ENCODE data around the gene NT5C1B. TPM values are rescaled to one million over a fixed set of nuclear protein-coding genes. Genes with fewer than 3 reads are reported as not detected.
A peak's percentile ranks its signal among the peaks of the same experiment; 100 is the strongest.

NT5C1B gene
- total and polyA plus RNA-seq, 3 experiments from 2014 or later = 0.86 TPM; not detected in 2

DNA sequence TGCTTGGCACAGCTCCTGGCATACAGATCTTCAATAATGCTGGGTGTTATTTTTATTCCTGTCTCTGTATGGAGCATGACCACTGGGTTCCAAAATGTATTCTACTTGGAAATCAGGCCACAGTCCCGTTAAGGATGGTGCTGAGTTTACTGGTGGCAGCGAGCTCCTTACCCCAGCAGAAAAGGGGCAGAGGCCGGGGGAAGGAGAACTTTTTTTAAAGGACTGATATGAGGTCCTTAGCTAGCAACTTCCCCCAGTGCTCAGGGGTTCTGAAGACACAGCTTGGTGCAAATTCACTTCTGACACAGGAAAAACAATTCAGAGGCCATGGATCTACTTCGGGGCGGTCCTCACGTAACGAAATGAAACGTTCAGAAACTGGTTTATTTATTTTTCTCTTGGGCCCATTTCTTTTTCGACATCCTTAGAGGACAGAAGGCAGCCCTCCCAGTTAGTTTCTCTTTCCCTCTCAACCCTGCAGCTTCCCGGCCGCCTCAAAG lies 29.8 kb downstream of the NT5C1B start:
- peak overlapping the region; percentile 80 for H3K4me3 ChIP-seq (ENCODE audit: low read length)
- Mint-ChIP-seq H3K9me3 (peaks cover 0 to 8% (median 5%) of the 10 kb centered on the region in 5 donors), H3K27me3 (peaks cover 0 to 2% of the 10 kb centered on the region in 2 donors), H3K27ac (peak overlapping the region; percentile 91 to 99 (median 97)), H3K36me3 (peaks cover 13 to 47% (median 16%) of the 10 kb centered on the region in 3 donors), H3K4me3 (peak overlapping the region; percentile 91 to 98 (median 95)), H3K4me1 (peaks cover 37 to 62% (median 56%) of the 10 kb centered on the region in 3 donors)
- H3K4me1 ChIP-seq (ENCODE audit: insufficient read depth, low read length) = peaks cover 31% of the 10 kb centered on the region
- H3K36me3 ChIP-seq (ENCODE audit: insufficient read depth, low read length) = no peaks in the 10 kb centered on the region
- no peaks in the 10 kb centered on the region for H3K27me3 ChIP-seq (ENCODE audit: insufficient read depth, low read length, poor library complexity, severe bottlenecking)
- DNase-seq = peak in 1 of 5 donors; percentile 3
- peak overlapping the region; percentile 84 for H3K27ac ChIP-seq (ENCODE audit: low read depth, low read length)
- POLR2A ChIA-PET = interaction anchor here (0.6 to 2.2 kb wide), 9 partner anchors 10 to 1342 kb away, joined by 3 to 17 read pairs (median 3); partner anchors contain the start of gene TTC32
- no peaks in the 10 kb centered on the region for H3K9me3 ChIP-seq (ENCODE audit: low read length)
- CTCF ChIA-PET = interaction anchor here (0.6 to 1.7 kb wide), 2 partner anchors 13 to 804 kb away, joined by 3 read pairs; no protein-coding TSS in a partner anchor

DNA sequence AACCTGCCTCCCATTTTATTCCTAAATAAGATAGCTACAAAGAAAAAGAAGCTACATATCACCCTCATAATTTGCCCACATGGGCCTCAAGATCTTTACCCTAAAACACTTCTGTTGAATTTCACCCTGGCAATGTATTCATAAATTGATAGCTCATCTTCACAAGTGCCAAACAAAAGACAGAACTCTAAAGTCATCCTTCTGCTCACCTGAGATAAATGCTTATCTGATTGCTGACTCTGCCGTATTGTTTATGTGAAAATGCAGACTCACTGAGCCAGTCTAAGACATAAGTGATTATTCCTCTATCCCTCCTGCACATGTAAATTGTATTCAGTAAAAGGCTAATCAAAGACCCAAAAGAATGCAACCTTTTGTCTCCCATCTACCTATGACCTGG lies 30.9 kb downstream of the NT5C1B start:
- ChIA-PET POLR2A (no interaction called here), CTCF (interaction anchor here (1.7 kb wide), 1 partner anchor 805 kb away, joined by 3 read pairs; no protein-coding TSS in a partner anchor)
- Histone ChIP-seq H3K4me3 (ENCODE audit: low read length) (no peak overlapping the region), H3K4me1 (ENCODE audit: insufficient read depth, low read length) (peaks cover 31% of the 10 kb centered on the region), H3K9me3 (ENCODE audit: low read length) (no peaks in the 10 kb centered on the region), H3K36me3 (ENCODE audit: insufficient read depth, low read length) (no peaks in the 10 kb centered on the region), H3K27ac (ENCODE audit: low read depth, low read length) (no peak overlapping the region), H3K27me3 (ENCODE audit: insufficient read depth, low read length, poor library complexity, severe bottlenecking) (no peaks in the 10 kb centered on the region)
- peaks cover 41 to 67% (median 63%) of the 10 kb centered on the region in 3 donors for H3K4me1 Mint-ChIP-seq
- H3K36me3 Mint-ChIP-seq = peaks cover 4 to 43% (median 15%) of the 10 kb centered on the region in 3 donors
- peaks cover 0 to 2% of the 10 kb centered on the region in 2 donors for H3K27me3 Mint-ChIP-seq
- peaks cover 0 to 2% (median 0%) of the 10 kb centered on the region in 5 donors for H3K9me3 Mint-ChIP-seq
- no peak for DNase-seq
- H3K4me3 Mint-ChIP-seq = peak overlapping the region in 4 of 7 donors; percentile 2 to 91 (median 16)
- H3K27ac Mint-ChIP-seq = peak overlapping the region in 7 of 8 donors; percentile 12 to 99 (median 95)

DNA sequence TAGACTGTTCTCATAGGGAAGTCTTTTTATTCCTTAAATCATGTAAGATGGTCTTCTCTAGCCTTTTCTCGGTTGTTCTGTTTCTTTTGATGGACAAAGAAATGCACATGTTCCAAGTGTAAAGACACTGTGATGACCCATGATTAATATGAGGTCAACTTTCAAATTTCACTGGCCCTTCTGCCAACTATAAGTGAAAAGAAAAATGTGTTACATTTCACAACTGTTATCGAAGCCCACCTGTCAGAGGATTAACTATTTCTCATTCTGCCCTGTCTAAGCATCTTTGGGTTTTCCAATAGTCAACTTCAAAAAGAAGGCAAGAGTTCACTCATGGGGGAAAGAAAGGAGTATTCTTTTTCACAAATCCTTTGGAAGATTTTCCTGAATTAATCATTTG lies 32.2 kb downstream of the NT5C1B start:
- Histone ChIP-seq H3K9me3 (ENCODE audit: low read length) (no peaks in the 10 kb centered on the region), H3K4me1 (ENCODE audit: insufficient read depth, low read length) (peaks cover 31% of the 10 kb centered on the region), H3K4me3 (ENCODE audit: low read length) (no peak overlapping the region), H3K36me3 (ENCODE audit: insufficient read depth, low read length) (no peaks in the 10 kb centered on the region), H3K27me3 (ENCODE audit: insufficient read depth, low read length, poor library complexity, severe bottlenecking) (no peaks in the 10 kb centered on the region), H3K27ac (ENCODE audit: low read depth, low read length) (no peak overlapping the region)
- Mint-ChIP-seq H3K9me3 (no peaks in the 10 kb centered on the region), H3K27me3 (peaks cover 0 to 2% of the 10 kb centered on the region in 2 donors), H3K4me1 (peaks cover 48 to 78% (median 76%) of the 10 kb centered on the region in 3 donors), H3K36me3 (peaks cover 0 to 49% (median 12%) of the 10 kb centered on the region in 3 donors), H3K27ac (peak overlapping the region in 3 of 8 donors; percentile 6 to 76 (median 9)), H3K4me3 (peak overlapping the region in 1 of 7 donors; percentile 68)
- DNase-seq = no peak
- POLR2A ChIA-PET = no interaction called here
- CTCF ChIA-PET = interaction anchor here (1.3 kb wide), 1 partner anchor 11 kb away, joined by 3 read pairs; no protein-coding TSS in a partner anchor

DNA sequence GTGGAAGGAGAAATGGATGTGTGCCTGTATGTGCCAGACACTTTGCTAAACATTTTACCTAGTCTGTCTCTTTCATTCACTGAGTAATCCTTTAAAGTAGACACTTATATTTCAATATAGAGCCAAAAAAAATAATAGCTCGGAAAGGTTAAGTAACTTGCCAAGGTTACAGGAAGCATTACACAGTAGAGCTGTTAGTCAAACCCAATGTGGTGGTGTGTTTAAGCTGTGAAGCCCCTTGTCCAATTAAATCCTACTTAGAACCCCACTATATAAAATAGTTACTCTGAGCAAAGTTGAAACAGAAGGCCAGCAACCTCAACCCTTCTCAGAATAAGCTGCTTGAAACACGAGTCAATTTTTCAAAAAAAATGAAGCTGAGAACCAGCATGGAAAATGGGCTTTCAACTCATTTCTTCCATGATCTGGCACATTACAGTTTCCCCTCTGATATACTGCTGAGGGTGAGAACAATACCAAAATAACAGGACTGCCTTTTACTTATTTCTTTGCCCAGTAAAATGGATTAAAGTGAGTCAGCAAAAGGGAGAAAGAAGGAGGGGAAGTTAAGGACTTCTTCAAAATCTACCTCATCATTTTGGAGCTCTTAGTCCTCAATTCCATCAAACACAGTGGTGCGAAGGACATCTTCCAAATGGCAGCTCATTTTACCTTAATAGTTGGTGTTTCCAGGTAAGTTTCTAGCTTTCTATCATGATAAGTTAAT lies 36.9 kb downstream of the NT5C1B start:
- Mint-ChIP-seq H3K27ac (peak overlapping the region in 2 of 8 donors; percentile 20 to 55), H3K36me3 (peaks cover 0 to 40% (median 10%) of the 10 kb centered on the region in 3 donors), H3K4me3 (no peak overlapping the region), H3K9me3 (no peaks in the 10 kb centered on the region), H3K27me3 (no peaks in the 10 kb centered on the region), H3K4me1 (peaks cover 45 to 81% (median 79%) of the 10 kb centered on the region in 3 donors)
- no peak overlapping the region for H3K27ac ChIP-seq (ENCODE audit: low read depth, low read length)
- H3K27me3 ChIP-seq (ENCODE audit: insufficient read depth, low read length, poor library complexity, severe bottlenecking) = no peaks in the 10 kb centered on the region
- H3K36me3 ChIP-seq (ENCODE audit: insufficient read depth, low read length) = no peaks in the 10 kb centered on the region
- no peak for DNase-seq
- POLR2A ChIA-PET = no interaction called here
- H3K4me1 ChIP-seq (ENCODE audit: insufficient read depth, low read length) = peaks cover 4% of the 10 kb centered on the region
- no peaks in the 10 kb centered on the region for H3K9me3 ChIP-seq (ENCODE audit: low read length)
- CTCF ChIA-PET = interaction anchor here (1.0 kb wide), 1 partner anchor 33 kb away, joined by 3 read pairs; no protein-coding TSS in a partner anchor
- no peak overlapping the region for H3K4me3 ChIP-seq (ENCODE audit: low read length)

DNA sequence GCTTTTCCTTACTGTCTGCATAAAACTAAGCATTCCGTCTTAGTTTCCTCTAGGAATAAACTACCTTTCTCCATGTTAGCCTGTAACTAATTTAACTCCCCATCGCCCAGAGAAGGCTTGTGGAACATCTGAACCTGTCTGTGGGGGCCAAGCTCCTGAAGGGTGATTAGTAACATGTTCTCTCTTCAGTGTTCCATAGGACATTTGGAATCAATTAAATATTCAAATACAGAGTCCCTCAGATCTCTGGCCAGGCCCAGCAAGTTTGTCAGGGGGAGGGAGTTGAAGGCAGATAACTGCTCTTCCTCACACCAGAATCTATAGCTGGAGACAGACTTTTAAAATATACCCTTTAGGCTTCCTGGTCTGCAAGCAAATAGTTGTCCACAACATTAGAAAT lies 37.7 kb downstream of the NT5C1B start:
- Mint-ChIP-seq H3K36me3 (peaks cover 0 to 36% (median 10%) of the 10 kb centered on the region in 3 donors), H3K4me1 (peaks cover 46 to 81% (median 79%) of the 10 kb centered on the region in 3 donors), H3K27me3 (no peaks in the 10 kb centered on the region), H3K4me3 (no peak overlapping the region), H3K27ac (no peak overlapping the region), H3K9me3 (no peaks in the 10 kb centered on the region)
- POLR2A ChIA-PET = interaction anchor here (0.7 kb wide), 1 partner anchor 49 kb away, joined by 3 read pairs; no protein-coding TSS in a partner anchor
- Histone ChIP-seq H3K36me3 (ENCODE audit: insufficient read depth, low read length) (no peaks in the 10 kb centered on the region), H3K27me3 (ENCODE audit: insufficient read depth, low read length, poor library complexity, severe bottlenecking) (no peaks in the 10 kb centered on the region), H3K27ac (ENCODE audit: low read depth, low read length) (no peak overlapping the region), H3K4me3 (ENCODE audit: low read length) (no peak overlapping the region), H3K9me3 (ENCODE audit: low read length) (no peaks in the 10 kb centered on the region), H3K4me1 (ENCODE audit: insufficient read depth, low read length) (peaks cover 8% of the 10 kb centered on the region)
- DNase-seq = no peak
- CTCF ChIA-PET = no interaction called here

DNA sequence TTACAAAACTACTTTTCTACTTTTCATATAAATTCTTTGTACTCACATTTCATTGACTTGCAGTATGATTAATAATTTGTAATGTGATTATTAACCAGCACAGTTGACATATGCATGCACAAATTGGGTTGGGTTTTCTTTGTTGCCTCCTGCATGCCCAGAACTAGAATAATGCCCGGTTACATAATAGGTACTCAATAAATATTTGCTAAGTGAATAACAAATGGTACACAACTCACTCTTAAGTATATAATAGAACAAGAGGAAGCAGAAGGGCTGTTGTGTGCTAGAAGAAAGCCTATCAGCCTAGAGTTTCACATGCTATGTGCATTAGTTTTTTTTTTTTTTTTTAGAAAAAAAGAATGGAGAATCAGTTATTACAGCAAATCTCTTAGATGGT lies 38.2 kb downstream of the NT5C1B start:
- Mint-ChIP-seq H3K4me1 (peaks cover 49 to 81% (median 79%) of the 10 kb centered on the region in 3 donors), H3K4me3 (no peak overlapping the region), H3K9me3 (no peaks in the 10 kb centered on the region), H3K27ac (no peak overlapping the region), H3K27me3 (no peaks in the 10 kb centered on the region), H3K36me3 (peaks cover 0 to 33% (median 10%) of the 10 kb centered on the region in 3 donors)
- CTCF ChIA-PET = no interaction called here
- H3K4me1 ChIP-seq (ENCODE audit: insufficient read depth, low read length) = peaks cover 13% of the 10 kb centered on the region
- H3K9me3 ChIP-seq (ENCODE audit: low read length) = no peaks in the 10 kb centered on the region
- H3K4me3 ChIP-seq (ENCODE audit: low read length) = no peak overlapping the region
- POLR2A ChIA-PET = interaction anchor here (0.7 kb wide), 1 partner anchor 48 kb away, joined by 3 read pairs; no protein-coding TSS in a partner anchor
- no peak for DNase-seq
- H3K27ac ChIP-seq (ENCODE audit: low read depth, low read length) = no peak overlapping the region
- H3K36me3 ChIP-seq (ENCODE audit: insufficient read depth, low read length) = no peaks in the 10 kb centered on the region
- no peaks in the 10 kb centered on the region for H3K27me3 ChIP-seq (ENCODE audit: insufficient read depth, low read length, poor library complexity, severe bottlenecking)

DNA sequence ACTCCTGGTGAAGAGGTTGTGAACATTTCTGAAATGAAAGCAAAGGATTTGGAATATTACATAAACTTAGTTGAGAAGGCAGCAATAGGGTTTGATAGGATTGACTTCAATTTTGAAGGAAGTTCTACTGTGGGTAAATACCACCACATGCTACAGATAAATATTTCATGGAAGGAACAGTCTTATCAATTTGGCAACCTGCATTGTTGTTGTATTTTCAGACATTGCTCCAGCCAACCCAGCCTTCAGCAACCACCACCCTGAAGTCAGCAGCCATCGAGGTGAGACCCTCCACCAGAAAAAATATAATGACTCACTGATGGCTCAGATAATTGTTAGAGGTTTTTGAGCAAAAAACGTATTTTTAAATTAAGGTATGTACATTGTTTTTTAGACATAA lies 38.9 kb downstream of the NT5C1B start:
- CTCF ChIA-PET = no interaction called here
- H3K4me3 Mint-ChIP-seq = no peak overlapping the region
- H3K27ac Mint-ChIP-seq = no peak overlapping the region
- POLR2A ChIA-PET = no interaction called here
- no peaks in the 10 kb centered on the region for H3K27me3 Mint-ChIP-seq
- H3K27ac ChIP-seq (ENCODE audit: low read depth, low read length) = no peak overlapping the region
- no peak overlapping the region for H3K4me3 ChIP-seq (ENCODE audit: low read length)
- H3K9me3 ChIP-seq (ENCODE audit: low read length) = no peaks in the 10 kb centered on the region
- H3K9me3 Mint-ChIP-seq = no peaks in the 10 kb centered on the region
- H3K4me1 ChIP-seq (ENCODE audit: insufficient read depth, low read length) = peaks cover 15% of the 10 kb centered on the region
- peaks cover 0 to 29% (median 10%) of the 10 kb centered on the region in 3 donors for H3K36me3 Mint-ChIP-seq
- peaks cover 53 to 89% (median 85%) of the 10 kb centered on the region in 3 donors for H3K4me1 Mint-ChIP-seq
- no peaks in the 10 kb centered on the region for H3K36me3 ChIP-seq (ENCODE audit: insufficient read depth, low read length)
- H3K27me3 ChIP-seq (ENCODE audit: insufficient read depth, low read length, poor library complexity, severe bottlenecking) = no peaks in the 10 kb centered on the region
- DNase-seq = no peak

DNA sequence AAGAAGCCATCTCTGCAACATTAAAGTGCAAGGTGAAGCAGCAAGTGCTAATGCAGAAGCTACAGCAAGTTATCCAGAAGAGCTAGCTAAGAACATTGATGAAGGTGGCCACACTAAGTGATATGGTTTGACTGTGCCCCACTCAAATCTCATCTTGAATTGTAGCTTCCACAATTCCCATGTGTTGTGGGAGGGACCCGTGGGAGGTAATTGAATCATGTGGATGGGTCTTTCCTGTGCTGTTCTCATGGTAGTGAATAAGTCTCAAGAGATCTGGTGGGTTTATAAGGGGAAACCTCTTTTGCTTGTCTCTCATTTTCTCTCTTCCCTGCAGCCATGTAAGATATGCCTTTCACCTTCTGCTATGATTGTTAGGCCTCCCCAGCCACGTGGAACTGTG lies 40.3 kb downstream of the NT5C1B start:
- no peak for DNase-seq
- Histone ChIP-seq H3K27me3 (ENCODE audit: insufficient read depth, low read length, poor library complexity, severe bottlenecking) (no peaks in the 10 kb centered on the region), H3K4me1 (ENCODE audit: insufficient read depth, low read length) (peaks cover 15% of the 10 kb centered on the region), H3K36me3 (ENCODE audit: insufficient read depth, low read length) (no peaks in the 10 kb centered on the region), H3K4me3 (ENCODE audit: low read length) (no peak overlapping the region), H3K27ac (ENCODE audit: low read depth, low read length) (no peak overlapping the region), H3K9me3 (ENCODE audit: low read length) (no peaks in the 10 kb centered on the region)
- no peaks in the 10 kb centered on the region for H3K27me3 Mint-ChIP-seq
- no peaks in the 10 kb centered on the region for H3K9me3 Mint-ChIP-seq
- CTCF ChIA-PET = interaction anchor here (1.1 kb wide), 1 partner anchor 29 kb away, joined by 3 read pairs; no protein-coding TSS in a partner anchor
- H3K4me3 Mint-ChIP-seq = no peak overlapping the region
- peaks cover 59 to 89% (median 87%) of the 10 kb centered on the region in 3 donors for H3K4me1 Mint-ChIP-seq
- H3K36me3 Mint-ChIP-seq = peaks cover 0 to 18% (median 3%) of the 10 kb centered on the region in 3 donors
- POLR2A ChIA-PET = interaction anchor here (1.4 kb wide), 1 partner anchor 10 kb away, joined by 3 read pairs; no protein-coding TSS in a partner anchor
- peak overlapping the region in 4 of 8 donors; percentile 2 to 49 (median 24) for H3K27ac Mint-ChIP-seq
